Dedifferentiated amniotic fluid mesenchymal stem cell (primary cell): ENCODE measurements around the gene C20orf96.
"Not testable (repeated sequence)": the region's sequence is repeated elsewhere in the genome, so short reads cannot be mapped to it uniquely, and the experiment has no call there.

Source experiments
- DNase-seq: peaks from one replicate; pipeline ENCODE4 v3.0.0-alpha.2; 2016; ENCODE audit errors: extremely low spot score

C20orf96 gene

DNA sequence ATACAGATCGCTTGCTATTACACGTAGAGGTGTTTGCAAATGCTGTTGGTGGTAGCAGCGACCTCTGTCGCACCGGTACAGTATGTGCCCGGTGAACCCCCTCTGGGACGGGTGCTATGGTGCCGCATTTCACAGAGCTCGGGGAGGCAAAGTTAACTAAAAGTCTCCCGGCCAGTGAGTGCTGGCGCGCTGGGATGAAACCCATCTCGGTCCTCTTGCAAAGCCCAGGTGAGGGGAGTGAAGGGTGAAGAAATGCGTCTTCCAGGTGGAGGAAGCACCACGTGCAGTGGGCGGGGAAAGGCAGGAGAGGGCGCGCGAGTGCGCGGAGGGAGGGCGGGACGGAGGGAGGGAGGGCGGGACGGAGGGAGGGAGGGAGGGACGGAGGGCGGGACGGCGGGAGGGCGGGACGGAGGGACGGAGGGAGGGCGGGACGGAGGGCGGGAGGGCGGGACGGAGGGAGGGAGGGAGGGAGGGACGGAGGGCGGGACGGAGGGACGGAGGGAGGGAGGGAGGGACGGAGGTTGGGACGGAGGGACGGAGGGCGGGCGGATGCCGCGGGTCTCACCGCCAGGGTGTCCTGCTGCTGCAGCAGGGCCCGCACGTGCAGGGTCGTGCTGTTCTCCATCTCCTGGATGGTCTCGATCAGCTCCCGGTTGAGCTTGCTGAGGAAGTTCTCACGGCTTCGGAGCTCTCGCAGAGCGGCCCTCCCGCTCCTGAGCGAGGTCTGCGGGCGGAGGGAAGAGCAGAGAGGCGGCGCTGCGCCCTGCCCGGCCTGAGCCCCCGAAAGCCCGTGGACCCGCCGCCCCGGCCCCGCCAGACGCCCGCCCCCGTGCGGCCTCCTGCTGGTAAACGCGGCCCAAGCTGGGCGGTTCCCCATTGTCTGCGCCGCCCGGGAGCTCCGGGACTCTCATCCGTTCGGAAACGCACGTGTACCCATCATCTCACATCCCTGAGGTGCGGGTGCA, 11.7 kb downstream of the C20orf96 start:
- no peak for DNase-seq

GRCh38 chr20:278181-278580, 12.4 kb downstream of the C20orf96 start:
- no peak for DNase-seq

DNA sequence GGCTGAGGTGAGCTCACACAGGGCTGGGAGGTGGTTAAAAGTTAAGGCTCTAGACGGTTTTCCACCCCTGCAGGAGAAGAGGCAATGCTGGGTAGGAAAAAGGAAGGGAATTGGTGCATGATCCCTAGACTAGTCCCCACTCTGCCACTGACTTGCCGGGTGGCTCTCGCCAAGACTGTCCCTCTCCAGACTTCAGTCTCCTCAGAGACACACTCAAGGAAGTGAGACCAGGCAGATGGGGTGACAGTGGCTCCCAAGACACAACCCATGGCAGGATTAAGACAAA, 13.1 kb downstream of the C20orf96 start:
- no peak for DNase-seq

- DNase-seq = no peak
Measured at GRCh38 chr20:276620-277495, 13.7 kb downstream of the C20orf96 start.

DNA sequence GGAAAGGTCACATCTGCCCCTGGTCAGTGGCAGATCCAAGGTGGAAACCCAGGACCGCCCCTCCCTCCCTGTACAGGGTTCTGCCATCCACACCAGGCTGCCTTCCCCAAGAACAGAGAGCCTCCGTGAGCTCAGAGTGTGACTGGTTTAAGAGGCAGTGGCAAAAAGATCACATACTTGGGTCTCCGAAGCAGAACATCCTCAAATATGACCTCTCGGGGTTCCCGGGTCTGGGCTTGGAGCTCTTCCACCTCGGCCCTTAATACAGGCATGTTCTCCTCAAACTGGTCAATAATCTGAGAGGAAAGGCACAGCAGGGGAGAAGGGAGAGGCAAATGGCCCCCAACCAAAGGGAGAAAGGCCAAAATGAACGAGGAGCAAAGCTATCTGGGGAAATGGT, 14.8 kb downstream of the C20orf96 start:
- no peak for DNase-seq

DNA sequence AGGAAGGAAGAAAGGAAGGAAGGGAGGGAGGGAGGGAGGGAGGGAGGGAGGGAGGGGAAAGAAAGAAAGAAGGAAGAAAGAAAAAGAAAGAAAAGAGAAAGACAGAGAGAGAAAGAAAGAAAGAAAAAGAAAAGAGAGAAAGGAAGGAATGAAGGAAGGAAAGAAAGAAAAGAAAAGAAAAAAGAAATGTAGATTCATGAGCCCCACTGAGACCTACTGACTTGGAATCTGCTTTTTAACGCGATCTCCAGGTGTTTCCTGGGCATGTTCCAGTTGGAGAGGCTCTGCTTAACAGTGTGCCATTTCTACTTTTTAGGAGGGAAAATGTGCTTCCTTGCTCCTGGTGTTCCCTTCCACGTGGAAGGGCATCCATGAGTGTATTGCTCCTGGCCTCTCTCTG, 16.7 kb downstream of the C20orf96 start:
- DNase-seq = no peak

DNA sequence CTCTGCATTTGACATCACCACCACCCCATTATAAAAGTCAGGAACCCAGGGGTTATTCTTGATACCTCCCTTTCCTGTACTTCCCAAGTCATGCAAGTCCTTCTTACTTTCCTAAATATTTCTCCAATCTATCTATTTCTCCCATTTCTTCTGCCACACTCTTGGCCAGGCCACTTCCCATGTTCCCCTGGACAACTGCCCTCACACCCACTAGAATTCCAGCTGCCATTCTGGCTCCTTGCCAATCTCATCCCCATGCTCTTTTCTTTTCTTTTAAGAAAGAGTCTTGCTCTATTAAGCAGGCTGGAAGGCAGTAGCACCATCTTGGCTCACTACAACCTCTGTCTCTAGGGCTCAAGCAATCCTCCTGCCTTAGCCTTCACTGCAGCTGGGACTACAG, 17.8 kb downstream of the C20orf96 start:
- no peak for DNase-seq

- DNase-seq = no peak
Measured at GRCh38 chr20:271528-271927, 19.0 kb downstream of the C20orf96 start.

DNA sequence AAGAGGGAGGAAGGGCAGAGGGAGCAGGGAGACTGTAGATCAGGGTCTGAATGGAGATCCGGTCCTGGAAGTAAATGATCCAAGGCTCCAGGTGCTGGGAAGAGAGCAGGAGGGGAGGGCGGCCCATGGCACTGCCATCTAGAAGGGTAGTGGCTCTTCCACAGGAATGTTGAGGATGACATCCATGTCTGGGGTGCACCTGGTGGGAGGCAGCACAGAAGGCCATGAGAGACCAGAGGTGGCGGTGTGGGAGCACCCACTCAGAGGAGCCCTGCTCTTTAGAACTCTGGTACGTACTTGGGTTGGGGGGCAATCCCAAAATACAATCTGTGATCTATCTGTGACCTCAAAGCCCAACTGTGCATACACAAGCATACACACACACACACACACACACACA, 19.5 kb downstream of the C20orf96 start:
- DNase-seq = no peak

DNA sequence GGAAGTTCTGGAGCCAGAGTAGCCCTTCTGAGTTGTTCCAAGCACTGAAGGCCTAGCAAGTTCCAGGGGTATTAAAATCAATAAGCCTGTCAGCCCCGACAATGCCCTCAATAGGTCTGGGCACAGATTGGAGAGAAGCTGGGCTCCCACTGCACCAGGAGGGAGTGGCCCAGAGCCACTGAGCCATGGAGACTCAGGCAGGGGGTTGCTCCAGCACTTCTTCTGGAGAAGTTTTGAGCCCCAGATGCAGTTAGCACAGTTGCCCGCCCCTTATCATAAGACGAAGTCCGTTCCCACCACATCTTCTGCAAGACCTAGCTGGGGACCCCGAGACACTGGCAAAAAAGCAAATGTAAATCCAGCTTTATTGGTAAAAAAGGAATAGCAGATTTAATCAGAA, 20.0 kb downstream of the C20orf96 start:
- DNase-seq = no peak

GRCh38 chr20:266596-267562, 23.7 kb downstream of the C20orf96 start:
- peak; percentile 46 for DNase-seq

DNA sequence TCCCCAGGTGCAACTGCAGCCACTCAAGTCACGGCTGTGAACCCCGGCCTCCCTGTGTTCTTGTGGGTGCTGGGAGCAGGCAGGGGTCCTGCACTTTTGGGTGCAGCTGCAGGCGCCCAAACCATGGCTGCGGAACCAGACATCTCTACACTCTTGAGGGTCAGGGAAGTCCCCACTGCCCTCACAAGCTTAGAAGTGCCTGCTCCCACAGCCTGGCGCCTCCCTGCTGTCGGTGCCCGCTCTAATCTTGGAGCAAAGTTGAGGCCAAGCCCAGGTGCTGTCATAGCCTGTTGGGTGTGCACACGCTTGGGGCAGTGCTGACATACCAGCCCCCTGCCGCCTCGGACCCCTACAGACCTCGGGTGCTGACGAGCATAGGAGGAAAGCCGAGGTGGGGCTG, 26.8 kb downstream of the C20orf96 start:
- no peak for DNase-seq

GRCh38 chr20:259981-260380, 30.6 kb downstream of the C20orf96 start:
- no peak for DNase-seq

GRCh38 chr20:258963-259362, 31.6 kb downstream of the C20orf96 start:
- DNase-seq = no peak

DNA sequence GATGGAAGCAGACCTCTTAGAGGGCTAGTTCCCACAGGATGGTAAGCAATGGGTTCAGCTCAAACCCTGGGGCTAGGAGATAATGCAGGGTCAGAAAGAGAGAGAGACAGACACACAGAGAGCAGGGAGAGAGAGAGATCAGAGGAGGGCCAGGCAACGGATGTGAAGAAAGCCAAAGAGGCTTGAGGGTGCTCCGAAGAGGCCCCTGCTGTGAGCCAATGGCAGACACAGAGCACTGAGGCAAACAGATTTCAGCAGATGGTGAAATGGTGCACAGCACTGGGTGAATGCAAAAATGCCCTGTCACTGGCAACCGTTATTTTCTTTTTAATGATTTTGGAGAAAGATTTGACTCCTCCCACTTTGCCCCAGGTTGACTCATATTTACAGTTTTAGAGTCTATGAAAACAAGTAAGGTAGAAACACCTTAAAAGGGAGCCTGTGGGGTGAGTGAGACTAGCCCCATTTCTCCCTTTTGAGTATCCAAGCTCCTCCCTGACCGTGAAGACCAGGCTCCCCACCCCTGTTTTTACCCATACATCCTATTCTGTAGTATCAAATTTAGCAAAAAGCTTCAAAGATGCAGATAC, 32.2 kb downstream of the C20orf96 start:
- DNase-seq = no peak

- DNase-seq = no peak
Measured at GRCh38 chr20:257419-257818, 33.1 kb downstream of the C20orf96 start, which contains the start of gene DEFB132. TSS of gene DEFB132 (plus strand) at chr20:257724. CDS start at chr20:257779, 55 bp downstream.

- DNase-seq = not testable (repeated sequence)
Measured at GRCh38 chr20:253447-253846, 37.1 kb downstream of the C20orf96 start.

GRCh38 chr20:252801-253200, 37.7 kb downstream of the C20orf96 start:
- no peak for DNase-seq

DNA sequence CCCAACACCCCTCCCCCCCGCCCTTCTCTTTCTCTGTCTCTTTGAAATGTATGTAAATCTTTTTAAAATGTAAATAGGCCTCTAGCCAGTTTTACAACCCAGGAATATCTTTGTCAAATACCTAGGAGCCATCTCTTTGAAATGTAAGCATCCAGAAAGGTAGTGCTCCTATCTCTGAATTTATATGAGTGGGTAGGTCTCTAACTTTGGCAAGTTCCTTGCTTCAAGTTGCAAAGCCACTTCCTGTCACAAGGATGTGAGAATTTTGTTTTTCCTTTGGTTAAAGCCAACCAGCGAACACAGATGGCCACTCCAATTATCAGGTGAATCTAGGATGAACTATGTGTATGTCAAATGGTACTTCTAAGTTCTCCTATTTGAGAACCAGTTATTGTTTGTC, 39.2 kb downstream of the C20orf96 start:
- DNase-seq = no peak

DNA sequence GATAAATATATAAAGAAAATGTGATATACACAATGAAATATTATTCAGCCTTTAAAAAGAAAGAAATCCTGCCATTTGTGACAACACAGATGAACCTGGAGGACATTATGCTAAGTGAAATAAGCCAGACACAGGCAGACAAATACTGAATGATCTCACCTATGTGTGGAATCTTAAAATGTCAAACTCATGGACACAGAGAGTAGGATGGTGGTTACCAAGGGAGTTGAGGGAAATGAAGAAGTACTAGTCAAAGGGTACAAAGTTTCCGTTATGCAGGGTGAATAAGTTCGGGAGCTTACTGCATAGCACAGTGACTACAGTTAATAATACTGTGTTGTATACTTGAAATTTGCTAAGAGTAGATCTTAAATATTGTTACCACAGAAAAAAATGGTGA, 47.6 kb downstream of the C20orf96 start:
- DNase-seq = no peak

GRCh38 chr20:237929-238328, 52.6 kb downstream of the C20orf96 start:
- no peak for DNase-seq
